ENCODE data around the gene MAML3.

Gene MAML3

DNA sequence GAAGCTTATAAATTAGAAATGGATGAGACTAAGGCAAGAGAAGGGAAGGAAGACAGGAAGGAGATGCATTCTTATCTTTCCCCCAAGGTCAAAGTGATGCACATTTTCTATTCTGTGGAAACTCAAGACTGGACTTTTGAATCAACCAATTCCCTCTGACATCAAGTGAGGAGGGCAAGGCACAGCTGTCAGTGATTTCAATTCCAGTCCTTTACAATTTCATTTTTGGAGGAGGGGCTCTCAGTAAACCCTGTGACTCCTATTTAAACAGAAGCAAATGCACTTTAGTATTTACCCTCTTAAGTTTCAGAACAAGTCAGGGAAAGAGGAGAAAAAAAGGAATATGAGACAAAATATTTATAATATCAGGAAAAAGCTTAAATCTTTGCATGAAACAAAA, 354.4 kb downstream of the MAML3 start:
- DNase-seq, result no peak

DNA sequence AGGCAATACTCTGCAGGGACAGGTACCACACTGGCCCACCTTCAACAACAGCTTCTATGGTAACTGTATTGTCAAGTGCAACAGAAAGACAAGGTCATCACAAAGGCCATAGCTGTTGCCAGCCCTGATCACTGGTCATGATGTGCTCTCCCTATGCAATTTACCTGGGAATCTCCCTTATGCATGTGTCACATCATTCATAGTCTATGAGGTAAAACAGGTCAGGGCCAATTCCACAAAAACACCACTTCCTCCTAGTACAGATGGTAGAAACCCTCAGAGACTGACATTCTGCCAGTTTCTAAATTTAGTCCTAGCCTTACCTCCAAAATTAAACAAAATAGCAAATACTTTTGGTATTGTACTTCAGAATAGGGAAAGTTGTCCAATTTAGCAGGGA, 355.5 kb downstream of the MAML3 start:
- no peak for DNase-seq

DNA sequence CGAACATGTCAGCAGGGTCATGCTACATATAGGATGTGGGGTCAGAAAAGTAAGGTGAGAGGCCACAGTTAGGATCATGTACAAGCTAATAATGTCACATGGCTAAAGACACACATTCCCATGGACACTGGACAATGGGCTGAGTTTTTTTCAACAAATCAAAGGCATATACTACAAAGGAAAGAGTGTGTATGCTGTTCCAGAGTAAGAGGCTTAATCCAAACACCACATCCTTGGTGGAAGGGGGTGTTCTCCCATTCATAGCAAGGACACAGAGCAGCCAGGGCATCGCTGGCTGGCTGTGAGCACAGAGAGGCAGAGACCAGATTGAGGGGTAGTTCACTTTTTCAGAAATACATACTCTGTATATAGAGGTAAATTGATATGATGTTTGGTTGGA, 356.7 kb downstream of the MAML3 start:
- no peak for DNase-seq

DNA sequence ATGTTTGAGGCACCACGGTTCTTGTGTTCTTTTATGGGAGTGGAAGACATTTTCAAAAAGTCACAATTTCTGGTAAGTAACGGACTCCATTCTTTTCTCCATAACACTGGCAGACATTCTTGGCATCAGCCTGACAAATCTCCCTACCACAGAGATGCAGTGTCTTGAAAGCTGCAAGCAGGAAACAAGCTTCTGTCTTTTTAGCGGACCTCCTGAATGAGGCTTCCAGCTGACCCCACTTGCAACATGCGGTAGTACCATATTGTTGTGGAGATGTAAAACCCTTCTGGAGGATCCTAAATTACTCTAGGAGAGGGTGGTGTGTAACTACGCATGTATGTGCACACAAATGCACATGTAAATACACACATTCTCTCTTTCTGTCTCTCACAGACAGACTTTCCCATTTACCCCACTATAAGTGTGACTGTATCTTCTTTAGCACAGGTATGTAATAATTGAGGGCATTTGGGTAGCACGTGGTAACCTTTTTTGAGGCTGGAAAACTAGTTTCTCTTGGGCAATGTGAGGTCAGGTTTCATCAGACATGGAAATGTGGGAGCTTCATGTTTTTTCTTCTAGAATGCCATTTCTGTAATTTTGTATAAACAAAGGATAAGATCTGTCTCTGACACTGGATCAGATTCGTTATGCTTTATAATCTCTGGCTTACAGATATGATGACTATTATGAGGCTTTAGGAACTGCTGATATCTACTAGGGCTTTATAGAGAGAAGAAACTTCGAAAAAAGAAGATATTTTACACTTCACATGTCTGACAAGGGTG, 358.3 kb downstream of the MAML3 start:
- DNase-seq, result no peak

DNA sequence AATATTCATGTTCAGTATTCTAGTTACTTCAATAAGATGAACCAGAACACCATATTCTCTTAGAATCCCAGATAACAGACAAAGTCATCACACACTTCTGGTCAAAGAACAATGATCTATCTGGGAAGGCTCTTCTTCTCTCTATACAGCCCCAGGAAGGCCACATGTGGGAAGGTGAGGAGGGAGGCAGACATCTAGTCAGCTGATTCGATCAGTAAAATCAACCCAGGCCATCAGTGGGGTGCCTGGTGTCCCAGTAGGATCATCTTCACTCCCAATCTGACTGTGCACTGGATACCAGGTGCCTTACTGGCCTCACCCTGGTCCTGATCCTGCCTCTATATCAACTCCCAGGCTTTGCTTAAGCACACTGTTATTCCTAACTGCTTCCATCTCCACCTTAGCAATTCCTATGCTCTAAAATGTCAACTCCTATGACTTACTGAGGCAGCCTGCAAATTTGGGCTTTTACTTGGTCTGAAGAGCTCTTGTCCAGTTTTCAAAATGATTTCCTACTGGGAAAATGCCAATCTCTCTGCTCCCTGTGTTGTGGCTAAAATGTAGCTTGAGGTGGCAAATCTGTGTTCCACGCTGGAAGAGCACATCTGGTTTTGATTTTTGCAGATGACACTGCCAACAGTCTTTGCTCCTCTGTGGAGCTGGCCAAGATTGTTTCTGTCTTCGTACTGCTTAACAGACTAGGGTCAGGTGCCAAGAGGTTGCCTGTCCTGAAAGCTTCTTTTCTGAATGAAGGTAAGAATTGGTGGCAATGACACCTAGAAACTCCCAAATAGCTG, 359.6 kb downstream of the MAML3 start:
- no peak for DNase-seq

DNA sequence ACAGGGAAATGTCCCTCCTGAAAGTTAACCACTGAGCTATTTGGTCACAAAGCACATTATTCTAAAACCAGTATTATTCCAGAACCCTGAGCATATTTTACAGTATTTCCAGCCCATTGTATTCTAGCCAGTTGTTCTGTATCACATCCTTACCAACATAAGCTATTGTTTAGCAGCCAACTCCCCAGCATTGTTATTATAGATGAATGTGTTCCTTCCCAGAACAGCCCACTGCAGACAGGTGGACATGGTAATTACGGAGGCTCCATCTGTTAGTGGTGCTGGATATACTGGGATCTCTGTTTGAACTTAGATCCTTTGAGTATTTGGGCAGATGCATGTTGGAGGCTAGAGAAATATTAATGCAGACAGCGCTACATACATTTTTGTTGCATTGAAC, 362.3 kb downstream of the MAML3 start:
- DNase-seq, result no peak

DNA sequence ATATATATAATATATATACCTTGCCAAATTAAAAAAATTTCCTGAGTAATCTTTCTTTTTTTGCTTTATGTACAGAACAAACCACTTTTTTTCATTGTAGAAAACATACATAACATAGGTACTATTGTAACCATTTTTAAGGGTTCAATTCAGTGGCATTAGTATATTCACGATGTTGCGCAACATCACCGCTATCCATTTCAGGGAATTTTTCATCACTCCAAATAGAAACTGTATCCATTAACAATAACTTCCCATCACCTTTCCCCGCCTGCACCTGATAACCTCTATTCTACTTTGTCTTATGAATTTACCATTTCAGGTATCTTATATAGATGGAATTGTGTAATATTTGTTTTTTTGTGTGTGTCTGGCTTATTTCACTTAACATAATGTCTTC, 363.7 kb downstream of the MAML3 start:
- DNase-seq, result no peak

DNA sequence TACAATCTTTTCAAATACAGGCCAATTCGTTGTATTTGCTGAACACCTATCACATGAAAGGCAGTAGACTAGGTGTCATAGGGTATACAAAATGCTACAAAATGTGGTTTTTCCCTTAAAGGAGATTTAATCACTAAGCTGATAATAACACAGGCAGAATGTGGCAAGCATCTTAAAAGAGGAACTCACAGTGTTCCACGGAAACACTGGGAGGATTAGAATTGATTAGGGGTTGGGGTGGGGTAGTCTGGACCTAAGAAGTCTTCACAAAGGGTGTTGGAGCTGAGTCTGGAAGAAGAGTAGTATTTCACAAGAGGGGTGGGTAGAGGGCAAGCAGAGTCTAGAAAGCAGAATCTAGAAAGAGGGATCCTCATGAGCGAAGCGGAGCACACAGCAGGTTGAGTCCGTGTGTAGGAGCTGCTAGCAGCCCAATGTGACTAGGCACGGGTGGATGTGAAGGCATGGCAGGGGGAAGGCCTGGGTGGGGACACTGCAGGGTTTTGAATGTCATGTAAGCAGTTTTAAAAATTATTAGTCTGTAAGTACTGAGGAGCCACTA, 364.8 kb downstream of the MAML3 start:
- DNase-seq, result no peak

DNA sequence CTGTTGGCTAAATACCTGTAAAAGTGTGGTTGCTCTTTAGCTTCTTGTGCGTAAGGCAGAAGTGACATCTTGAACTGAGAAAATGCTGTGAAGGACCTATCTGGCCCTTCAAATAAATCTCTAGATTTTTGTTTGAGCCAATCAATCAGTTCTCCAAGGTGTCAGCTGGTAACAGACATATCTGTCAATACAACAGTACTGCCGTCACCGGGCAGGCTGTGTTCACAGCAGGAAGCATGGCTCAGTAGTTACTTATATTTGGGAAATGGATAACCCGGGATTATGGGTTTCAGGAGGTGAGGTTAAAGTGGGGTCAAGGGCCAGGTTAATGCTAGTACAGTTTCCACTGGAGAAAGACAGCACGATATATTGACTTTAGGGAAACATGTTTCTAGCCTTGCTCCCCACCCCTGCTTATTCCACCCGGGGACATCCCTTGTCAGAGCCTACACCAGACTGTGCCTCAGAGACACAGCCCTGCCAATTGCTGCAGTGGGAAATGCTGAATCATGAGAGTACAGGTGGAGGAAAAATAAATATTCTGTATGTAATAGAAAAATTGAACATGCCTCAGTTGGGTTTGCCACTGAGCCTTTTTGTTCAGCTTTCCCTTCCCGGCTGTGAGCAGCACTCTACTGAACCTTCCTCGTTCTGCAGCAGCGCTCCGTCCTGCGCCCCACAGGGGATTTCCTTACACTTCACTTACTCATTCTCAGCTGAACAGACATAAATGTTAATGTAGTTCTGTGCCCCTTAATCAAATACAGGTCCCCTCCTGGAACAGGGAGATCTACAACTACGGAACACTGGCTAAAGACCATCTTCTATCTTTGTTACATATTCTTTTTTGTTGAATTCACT, 367.3 kb downstream of the MAML3 start:
- no peak for DNase-seq

DNA sequence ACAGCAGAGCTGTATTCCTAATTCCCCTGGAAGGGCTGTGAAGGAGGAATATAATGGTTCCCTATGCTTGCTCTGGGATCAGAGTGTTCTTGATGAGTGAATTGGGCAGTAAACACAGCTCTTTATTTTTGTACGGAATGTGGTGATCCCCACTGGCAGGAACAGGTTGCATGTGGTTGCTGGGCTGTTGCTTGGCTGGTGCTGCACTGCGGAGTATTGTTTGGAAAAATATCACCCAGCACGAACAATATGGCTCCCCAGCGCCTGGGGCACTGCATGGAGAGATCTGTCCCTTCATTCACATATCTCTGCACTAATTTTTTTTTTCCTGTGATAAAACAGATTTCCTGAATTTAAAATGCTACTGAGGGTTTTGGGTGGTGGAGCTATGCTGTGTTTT, 368.6 kb downstream of the MAML3 start:
- DNase-seq, result no peak

DNA sequence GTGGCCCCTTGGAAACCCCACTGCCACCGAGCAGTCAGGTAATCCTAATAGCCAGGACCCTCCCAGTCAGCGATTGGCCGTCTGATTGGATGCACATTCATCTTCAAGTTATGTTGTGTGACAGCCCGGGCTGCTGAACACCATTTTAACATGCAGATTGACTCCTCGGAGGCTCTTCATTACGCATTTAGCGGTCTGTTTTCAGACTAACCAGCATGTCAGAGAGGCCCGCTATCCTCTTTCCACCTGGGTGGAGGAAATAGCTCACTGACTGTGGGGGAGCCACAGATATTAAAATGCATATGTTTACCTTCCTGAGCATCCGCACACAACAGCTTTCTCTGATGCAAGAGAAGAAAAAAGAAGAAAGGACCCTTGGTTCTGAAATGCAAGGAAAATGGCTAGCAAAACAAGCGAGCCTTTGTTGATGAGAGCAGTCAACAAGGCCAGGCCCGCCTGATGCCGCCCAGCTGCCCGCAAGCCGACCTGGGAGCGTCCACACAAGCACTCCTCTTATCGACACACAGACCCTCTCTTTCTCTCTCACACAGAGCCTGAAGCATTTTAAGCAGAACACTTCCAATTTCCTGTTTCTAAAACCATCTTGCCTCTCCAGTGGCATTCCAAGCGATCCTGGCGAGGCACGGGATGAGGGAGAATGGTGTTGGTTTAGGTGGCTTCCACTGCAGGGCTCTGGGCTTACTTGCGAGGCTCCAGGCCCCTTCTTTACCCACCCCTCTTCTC, 370.1 kb downstream of the MAML3 start:
- DNase-seq, result no peak

DNA sequence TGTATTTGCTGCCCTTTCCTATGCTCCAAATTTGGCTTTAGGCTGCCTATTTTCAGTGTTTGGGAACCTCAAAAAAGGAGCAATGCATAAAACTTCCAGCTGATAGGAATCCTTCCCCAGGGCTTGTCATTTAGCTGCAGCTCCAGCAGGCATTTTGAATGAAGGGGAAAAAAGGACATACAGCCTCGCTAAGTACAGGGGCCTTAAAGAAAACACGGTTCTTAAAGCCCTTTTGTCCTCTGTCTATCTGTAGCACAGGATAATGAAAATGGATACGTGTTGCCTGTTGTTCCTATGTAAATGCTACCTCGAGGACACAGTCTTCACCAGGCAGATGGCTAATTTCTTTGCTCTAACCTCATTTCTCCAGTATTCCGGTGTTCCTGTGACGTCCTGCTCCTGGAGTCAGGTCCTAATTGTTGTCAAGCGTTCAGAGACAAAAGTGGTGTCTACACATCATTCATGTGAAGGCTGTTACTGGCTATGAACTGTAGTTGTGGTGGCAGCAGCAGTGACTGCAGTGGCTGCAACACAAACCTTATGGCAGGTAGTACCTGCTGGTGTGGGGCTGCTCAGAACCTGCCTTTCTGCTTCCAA, 371.0 kb downstream of the MAML3 start:
- DNase-seq, result no peak

DNA sequence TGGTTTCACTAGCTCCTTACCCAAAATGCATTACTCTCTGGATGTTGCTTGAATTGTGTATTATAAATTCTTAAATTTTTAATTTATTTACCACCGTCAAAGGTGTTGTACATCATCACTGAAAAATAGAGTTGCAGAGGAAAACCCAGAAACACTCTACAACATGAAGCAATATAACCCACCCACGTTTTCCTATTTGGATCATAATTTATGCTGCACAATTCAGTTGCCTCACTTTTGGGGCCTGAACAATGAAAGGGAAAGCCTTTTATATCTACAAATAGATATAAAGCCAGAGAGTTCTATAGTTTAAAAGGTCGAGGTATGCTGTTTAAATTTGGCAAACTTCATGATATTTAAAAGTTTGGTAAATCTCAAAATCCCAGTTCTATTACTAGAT, 372.9 kb downstream of the MAML3 start:
- no peak for DNase-seq

DNA sequence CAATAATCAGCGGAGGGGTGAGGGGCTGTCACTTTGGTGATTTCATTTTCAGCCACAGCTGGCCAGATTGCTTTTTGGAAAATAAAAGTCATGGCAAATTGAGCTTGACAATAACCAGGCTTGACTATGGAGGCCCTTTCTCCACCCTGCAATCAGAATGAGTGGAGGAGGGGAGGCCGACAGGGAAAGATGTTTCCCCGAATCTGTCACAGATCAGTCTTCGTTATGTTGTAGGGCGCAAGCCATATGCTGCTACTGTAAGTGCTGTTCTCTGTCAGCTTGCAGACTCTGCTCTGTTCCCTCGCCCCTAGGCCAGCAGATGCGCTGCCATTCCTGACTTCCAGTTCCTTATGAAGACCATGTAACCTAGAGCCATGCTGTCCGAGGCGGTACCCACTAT, 374.3 kb downstream of the MAML3 start:
- DNase-seq, result no peak

DNA sequence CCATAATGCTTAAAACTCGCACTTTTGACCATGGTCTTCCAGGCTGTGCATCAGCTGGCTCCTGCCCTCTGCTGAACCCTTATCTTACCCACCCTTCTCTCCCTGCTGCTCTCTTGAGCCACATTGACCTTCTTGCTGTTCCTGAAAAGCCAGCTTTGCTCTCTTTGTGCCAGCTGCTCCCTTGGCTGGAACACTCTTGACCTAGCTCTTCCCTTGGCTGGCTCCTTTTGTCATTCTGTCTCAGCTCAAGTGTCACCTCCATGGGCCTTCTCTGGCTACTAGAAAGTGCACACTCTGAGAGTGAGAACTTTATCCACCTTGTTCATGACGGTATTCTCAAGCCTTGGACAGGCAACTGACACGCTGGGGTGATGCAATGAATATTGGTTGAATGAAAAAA, 376.2 kb downstream of the MAML3 start:
- DNase-seq, result no peak

DNA sequence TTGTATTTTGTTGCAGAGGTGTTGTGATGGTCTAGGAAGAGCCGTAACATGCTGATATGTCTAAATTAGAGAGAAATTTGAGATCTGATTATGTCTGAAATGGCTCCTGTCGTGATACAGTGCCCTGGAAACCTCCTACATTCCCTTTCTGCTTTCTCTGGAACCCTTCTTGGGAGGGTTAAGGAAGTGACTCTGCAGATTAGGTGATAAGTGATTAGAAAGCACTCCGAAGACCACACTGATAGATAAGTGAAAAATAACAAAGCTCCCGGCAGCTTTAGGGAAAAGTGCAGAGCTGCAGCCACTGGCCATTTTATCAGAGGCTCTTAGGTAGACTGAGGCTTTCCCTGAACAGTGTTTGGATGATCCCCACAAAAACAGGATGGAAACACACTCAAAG, 377.7 kb downstream of the MAML3 start:
- no peak for DNase-seq

DNA sequence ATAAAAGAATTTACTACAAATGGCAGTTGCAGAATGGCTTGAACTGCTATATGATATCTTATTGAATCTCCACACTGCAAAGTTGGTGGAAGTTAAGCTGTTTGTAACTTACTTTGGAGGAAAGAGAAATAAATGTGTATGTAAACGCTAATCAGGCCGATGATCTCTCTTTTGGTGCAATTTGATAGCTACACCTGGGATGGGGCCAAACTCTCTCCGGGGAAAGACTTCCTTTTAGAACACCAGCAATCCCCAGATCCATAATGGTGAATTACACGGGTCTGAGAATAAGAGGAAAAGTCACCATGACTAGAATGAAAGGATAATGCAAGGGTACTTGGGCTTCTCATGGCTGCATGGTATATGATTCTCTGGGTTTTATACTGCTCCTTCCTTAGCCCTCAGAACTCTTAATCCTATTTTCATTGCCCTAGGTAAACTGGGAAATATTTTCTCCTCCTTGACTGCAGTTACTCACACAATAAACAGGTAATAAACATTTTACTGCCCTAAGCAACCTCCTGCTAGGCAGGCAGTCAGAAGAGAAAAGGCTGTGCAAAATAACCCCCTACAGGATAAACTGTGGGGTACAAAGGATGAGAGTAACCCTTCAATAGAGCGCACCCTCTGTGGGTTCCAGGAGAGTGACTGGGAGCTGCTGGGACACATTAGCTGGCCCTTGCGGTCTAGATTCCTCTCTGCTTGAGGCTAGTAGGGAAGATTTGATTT, 379.1 kb downstream of the MAML3 start:
- DNase-seq, result no peak

DNA sequence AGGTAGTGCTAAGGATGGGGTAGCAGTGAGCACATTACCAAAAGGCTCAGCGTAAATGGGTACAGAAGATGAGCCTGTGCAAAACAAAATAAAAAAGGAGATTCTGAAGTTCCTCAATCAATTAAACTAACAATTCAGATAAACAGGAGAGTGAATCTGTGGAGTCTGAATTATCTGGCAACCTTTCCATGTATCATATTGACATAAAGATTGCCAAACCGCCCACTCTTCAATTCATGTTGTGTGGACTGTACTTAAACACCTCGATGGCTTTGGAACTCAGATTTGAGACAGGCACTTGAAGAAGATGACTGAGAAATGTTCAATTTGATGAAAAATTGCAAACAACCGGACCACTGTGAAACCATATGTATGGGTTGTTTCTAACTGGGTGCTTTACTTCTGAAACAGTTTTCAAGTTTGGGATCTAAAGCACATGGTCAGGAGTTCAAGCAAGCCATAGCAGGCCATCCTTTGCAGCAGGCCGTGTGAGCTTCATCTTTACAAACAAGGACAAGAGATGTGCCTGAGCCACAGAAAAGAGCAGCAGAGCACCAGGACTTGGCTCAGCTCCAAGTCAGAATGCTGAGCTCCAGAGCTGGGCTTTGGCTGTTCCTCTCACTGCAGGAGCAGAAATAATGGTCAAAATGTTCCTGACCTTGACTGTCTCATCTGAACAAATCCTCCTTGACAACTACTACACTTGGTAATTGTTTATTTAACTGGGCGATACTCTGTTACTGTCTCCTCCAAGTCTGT, 380.2 kb downstream of the MAML3 start:
- DNase-seq, result no peak

DNA sequence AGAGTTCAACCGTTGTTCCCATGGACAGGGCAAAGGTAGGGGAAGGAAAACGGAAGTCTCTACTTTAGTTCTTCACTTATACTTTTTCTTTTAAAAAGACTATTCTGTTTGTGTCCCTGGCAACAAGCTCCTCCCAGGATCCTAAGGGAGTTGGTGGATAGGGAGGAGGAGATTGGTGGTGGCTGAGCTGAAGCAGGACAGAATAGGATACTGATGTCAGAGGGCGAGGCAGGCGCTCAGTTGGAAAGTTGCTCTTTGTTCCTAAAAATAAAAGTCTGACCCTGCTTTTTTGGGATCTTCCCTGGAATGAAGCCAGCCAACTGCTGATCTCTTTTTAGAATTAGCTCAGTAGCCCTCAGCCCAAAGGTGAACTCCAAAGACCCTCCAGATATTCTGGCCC, 383.6 kb downstream of the MAML3 start:
- no peak for DNase-seq

DNA sequence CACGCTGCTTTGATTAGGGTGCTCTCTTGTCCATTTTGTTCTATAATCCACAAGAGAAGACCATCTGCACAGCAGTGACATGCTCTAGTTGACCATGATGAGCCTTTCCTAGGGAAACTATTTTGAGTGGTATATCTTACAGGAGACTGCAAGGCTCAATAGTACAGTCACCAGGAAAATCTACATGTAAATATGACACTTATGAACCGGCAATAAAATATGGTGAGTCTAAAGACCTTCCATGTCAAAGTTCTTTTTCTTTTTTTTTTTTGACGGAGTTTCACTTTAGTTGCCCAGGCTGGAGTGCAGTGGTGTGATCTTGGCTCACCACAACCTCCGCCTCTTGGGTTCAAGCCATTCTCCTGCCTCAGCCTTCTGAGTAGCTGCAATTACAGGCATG, 384.6 kb downstream of the MAML3 start:
- DNase-seq, result no peak

DNA sequence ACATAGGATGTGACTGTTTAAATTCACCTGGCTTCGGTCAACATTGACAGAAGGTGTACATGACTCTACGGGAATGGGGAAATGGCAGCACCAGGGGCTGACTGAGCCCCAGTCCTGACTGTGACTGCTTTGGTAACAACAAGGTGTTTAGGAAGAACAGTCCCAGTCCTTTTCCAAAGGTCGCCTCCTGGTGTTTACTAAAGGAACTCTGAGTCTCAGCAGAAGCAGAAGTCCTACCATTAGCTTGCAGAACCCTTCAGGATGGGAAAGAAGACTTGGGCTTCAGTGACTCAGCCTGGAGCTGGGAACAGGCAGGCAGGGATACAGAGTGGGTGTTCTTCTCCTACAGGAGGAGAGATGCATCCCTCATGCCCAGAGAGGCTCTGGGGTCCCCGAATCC, 385.1 kb downstream of the MAML3 start:
- no peak for DNase-seq

Measured in CD4-positive, alpha-beta T cell treated with Interleukin-10 for 1 hour (primary cell).